HCT116 (cell line): ENCODE results near the gene MACROH2A1. TPM values are rescaled to one million over a fixed set of nuclear protein-coding genes. Genes with fewer than 3 reads are reported as not detected.

ENCODE experiments used
- ATAC-seq: fragments of 200-7000 bp; cut with Tn5 transposase; 2 replicates; pipeline ENCODE4 v1.9.1; 2020; ENCODE audit warnings: mild to moderate bottlenecking, moderate library complexity
- BruUV-seq: library from RNA; stranded (reverse); fragments of 400-500 nt; replicated peaks from 2 replicates; lab custom pipeline; 2021; lab: Mats Ljungman, UMichigan
- CTCF ChIA-PET: fragments of 300-600 bp; sonication (Branson Sonifier 250); formaldehyde crosslinking; loops from one replicate; lab custom pipeline; 2021; ENCODE audit warnings: antibody characterized with exemption; lab: Charles Lee
- POLR2A ChIA-PET: fragments of 300-600, 350-600 bp; sonication (Branson Sonifier 250); formaldehyde crosslinking; loops from one replicate; lab custom pipeline; 2021; ENCODE audit warnings: antibody characterized with exemption; lab: Charles Lee
- RAD21 ChIA-PET, 2 experiments: fragments of 300-600 bp; sonication (Branson Sonifier 250); formaldehyde crosslinking; loops; one replicate each; lab custom pipeline; 2023; ENCODE audit warnings: low total read pairs in 2 of 2; ENCODE audit not compliant: uncharacterized antibody in 2 of 2, unreplicated experiment in 2 of 2, low non-redundant PET in 1 of 2; lab: Charles Lee
- DNase-seq: peaks from one replicate; pipeline ENCODE4 v3.0.0-alpha.2; 2010; ENCODE audit warnings: low read depth, low spot score
- H2AFZ ChIP-seq: fragments of 200-600 bp; shearing (Covaris generic), sonication (generic); 2 replicates; pipeline ENCODE4 v1.6.1; 2017; ENCODE audit warnings: low read depth, mixed run types, mixed read lengths, antibody characterized with exemption, low read length; ENCODE audit not compliant: poor library complexity, severe bottlenecking
- H3K27ac ChIP-seq: 2 replicates; pipeline ENCODE4 v1.5.1; 2012; ENCODE audit warnings: low read depth, low read length
- H3K27me3 ChIP-seq: fragments of 200-600 bp; sonication (generic); 2 replicates; pipeline ENCODE4 v1.6.1; 2016; ENCODE audit warnings: mixed run types, low read length, mixed read lengths; ENCODE audit not compliant: insufficient read depth
- H3K36me3 ChIP-seq, 2 experiments: fragments of 200-500 bp in 1 of 2; fragments of 200-600 bp in 1 of 2; sonication (Bioruptor generic) in 1 of 2; sonication (generic) in 1 of 2; 2 replicates each; pipeline versions ENCODE4 v1.5.1 to v1.6.1; 2014 to 2016; ENCODE audit warnings: low read length in 2 of 2, inconsistent platforms in 1 of 2, mixed read lengths in 1 of 2, mixed run types in 1 of 2; ENCODE audit not compliant: insufficient read depth in 2 of 2, control insufficient read depth in 1 of 2
- H3K4me1 ChIP-seq, 2 experiments: fragments of 200-600 bp in 1 of 2; sonication (generic) in 1 of 2; 2 replicates each; pipeline versions ENCODE4 v1.5.1 to v1.6.1; 2012 to 2017; ENCODE audit warnings: low read length in 2 of 2, inconsistent platforms in 1 of 2, mild to moderate bottlenecking in 1 of 2, mixed read lengths in 1 of 2, mixed run types in 1 of 2, moderate library complexity in 1 of 2; ENCODE audit not compliant: insufficient read depth in 2 of 2, control insufficient read depth in 1 of 2
- H3K4me2 ChIP-seq: fragments of 200-600 bp; sonication (generic); 2 replicates; pipeline ENCODE4 v1.6.1; 2017; ENCODE audit warnings: mixed run types, low read length, mixed read lengths
- H3K4me3 ChIP-seq, 2 experiments: fragments of 200-600 bp in 1 of 2; sonication (generic) in 1 of 2; replicated peaks in 1 of 2; 2 replicates each; pipeline ENCODE4 v1.5.1; 2011 to 2016; ENCODE audit warnings: low read length in 2 of 2, control low read depth in 1 of 2, low read depth in 1 of 2, mild to moderate bottlenecking in 1 of 2, mixed read lengths in 1 of 2, mixed run types in 1 of 2
- H3K79me2 ChIP-seq: fragments of 200-600 bp; sonication (generic); 2 replicates; pipeline ENCODE4 v1.6.1; 2017; ENCODE audit warnings: mild to moderate bottlenecking, mixed run types, low read length, moderate library complexity, mixed read lengths; ENCODE audit not compliant: insufficient read depth
- H3K9ac ChIP-seq: fragments of 200-600 bp; sonication (generic); 2 replicates; pipeline ENCODE4 v1.6.1; 2016; ENCODE audit warnings: low read length, mixed read lengths
- H3K9me2 ChIP-seq: fragments of 200-600 bp; sonication (generic), shearing (Covaris generic); 2 replicates; pipeline ENCODE4 v1.6.1; 2017; ENCODE audit warnings: mixed run types, mild to moderate bottlenecking, moderate library complexity; ENCODE audit not compliant: insufficient read depth
- H3K9me3 ChIP-seq, 2 experiments: fragments of 200-500 bp in 1 of 2; fragments of 200-600 bp in 1 of 2; sonication (Bioruptor generic) in 1 of 2; sonication (generic) in 1 of 2; 2 replicates each; pipeline ENCODE4 v1.6.1; 2014 to 2017; ENCODE audit warnings: low read length in 2 of 2, mixed read lengths in 2 of 2, inconsistent platforms in 1 of 2, low read depth in 1 of 2, mild to moderate bottlenecking in 1 of 2, mixed run types in 1 of 2, moderate library complexity in 1 of 2; ENCODE audit not compliant: control insufficient read depth in 1 of 2, insufficient read depth in 1 of 2
- H4K20me1 ChIP-seq: fragments of 200-600 bp; sonication (generic), shearing (Covaris generic); 2 replicates; pipeline ENCODE4 v1.6.1; 2017; ENCODE audit warnings: mixed run types, mild to moderate bottlenecking, moderate library complexity; ENCODE audit not compliant: insufficient read depth
- EGR1 ChIP-seq: IDR thresholded peaks from 2 replicates; pipeline ENCODE4 v1.6.1; 2012; ENCODE audit warnings: low read depth
- EZH2phosphoT487 ChIP-seq: fragments of 200-600 bp; IDR thresholded peaks from 2 replicates; pipeline ENCODE4 v1.6.1; 2018; ENCODE audit warnings: antibody characterized with exemption, borderline replicate concordance
- JUND ChIP-seq: IDR thresholded peaks from 2 replicates; pipeline ENCODE4 v1.6.1; 2012
- intact Hi-C: fragments of 100-400 bp; cut with micrococcal nuclease; formaldehyde crosslinking; loops from 2 replicates; pipeline ENCODE4 v1.10.0; 2022
- total RNA-seq: library from RNA; stranded (reverse); gene quantifications from one replicate; pipeline ENCODE4 v1.2.1, GENCODE V29; 2021; ENCODE audit not compliant: unreplicated experiment

Gene MACROH2A1
- total RNA-seq, 1 experiment from 2014 or later = 218 TPM

DNA sequence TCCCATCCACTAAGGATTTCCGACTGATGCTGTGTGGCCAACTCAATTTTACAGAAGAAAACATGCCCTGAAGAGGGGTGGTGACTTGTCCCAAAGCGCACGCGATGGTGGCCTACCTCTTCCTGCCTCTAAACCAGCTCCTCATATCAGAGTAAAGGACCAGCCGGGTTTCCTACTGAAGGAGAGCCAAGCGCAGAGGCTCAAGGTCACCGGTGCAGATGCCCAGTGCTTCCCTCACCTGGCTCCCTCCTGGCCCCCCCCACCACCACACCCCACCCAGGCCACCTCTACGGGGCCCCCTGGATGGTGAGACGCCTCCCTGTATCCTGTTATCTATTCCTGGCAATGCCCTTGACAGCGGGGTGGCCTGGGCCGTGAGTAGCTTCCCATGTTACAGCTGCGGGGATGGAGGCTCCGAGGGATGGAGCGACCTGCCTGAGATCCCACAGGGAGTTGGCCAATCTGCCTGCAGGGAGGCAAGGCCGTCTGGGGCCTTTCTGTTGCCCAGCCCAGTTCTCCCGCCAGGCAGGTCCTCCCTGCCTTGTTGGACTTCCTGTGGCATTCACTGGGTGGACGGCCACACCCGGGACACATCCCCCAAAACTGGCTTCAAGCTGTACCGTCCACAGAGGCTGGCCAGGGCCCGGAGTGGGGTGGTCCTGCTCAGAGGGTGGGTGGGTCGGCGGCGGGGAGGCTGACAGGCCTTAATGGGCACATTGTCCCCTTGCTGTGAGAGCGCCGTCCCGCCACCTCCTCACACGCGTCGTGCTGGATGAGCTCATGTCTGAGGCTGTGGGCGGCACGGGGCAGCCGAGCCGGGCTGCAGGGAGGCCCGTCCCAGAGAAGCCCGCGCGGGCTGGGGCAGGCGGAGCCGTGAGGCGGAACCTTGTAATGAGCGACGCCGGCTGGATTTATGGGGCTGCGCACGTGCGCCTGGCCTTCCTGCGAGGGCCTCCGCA is 72.5 kb downstream of the MACROH2A1 start:
- Histone ChIP-seq H3K79me2 (no peaks in the 10 kb centered on the region), H3K27ac (no peak overlapping the region), H3K36me3 (0 out of 4 replicates have a peak, but pooled peaks cover 2 to 3% of the 10 kb centered on the region in 2 experiments), H2AFZ (no peak overlapping the region), H3K27me3 (no peaks in the 10 kb centered on the region), H3K9ac (no peak overlapping the region)
- ChIA-PET RAD21 (interaction anchor here in 1 of 2 experiments (0.7 kb wide), 1 partner anchor 267 kb away, joined by 6 read pairs; no protein-coding TSS in a partner anchor), CTCF (no interaction called here)
- no peak for ATAC-seq
- TF ChIP-seq JUND = no peak
- TF ChIP-seq, all 23 proteins: peak for 0
- Histone ChIP-seq H4K20me1 (no peaks in the 10 kb centered on the region), H3K4me1 (peaks cover 6 to 12% of the 10 kb centered on the region in 2 experiments; a peak in 2 of 4 replicates), H3K4me3 (no peak overlapping the region), H3K9me2 (no peaks in the 10 kb centered on the region), H3K4me2 (no peak overlapping the region), H3K9me3 (no peaks in the 10 kb centered on the region)
- BruUV-seq = no TSS peak
- DNase-seq = no peak
- intact Hi-C loops = no loop called here
- POLR2A ChIA-PET = no interaction called here

GRCh38 chr5:135324897-135325650 is 74.0 kb downstream of the MACROH2A1 start:
- Histone ChIP-seq H3K9me2 (no peaks in the 10 kb centered on the region), H3K9ac (no peak overlapping the region), H3K4me1 (peaks cover 6 to 12% of the 10 kb centered on the region in 2 experiments; a peak in 2 of 4 replicates), H3K4me2 (peak overlapping the region; percentile 9; the same call in 1 of the 2 replicates), H3K27ac (no peak overlapping the region), H3K79me2 (no peaks in the 10 kb centered on the region), H3K9me3 (no peaks in the 10 kb centered on the region), H2AFZ (no peak overlapping the region), H3K27me3 (no peaks in the 10 kb centered on the region), H3K36me3 (no peaks in the 10 kb centered on the region), H3K4me3 (no peak overlapping the region), H4K20me1 (no peaks in the 10 kb centered on the region)
- no TSS peak for BruUV-seq
- RAD21 ChIA-PET = no interaction called here
- peak; percentile 43; the same call in 1 of the 2 replicates for ATAC-seq
- no peak for DNase-seq
- intact Hi-C loops = no loop called here
- POLR2A ChIA-PET = no interaction called here
- CTCF ChIA-PET = no interaction called here
- TF ChIP-seq EZH2phosphoT487 (no peak), EGR1 (no peak)
- TF ChIP-seq, all 23 proteins: peak for 0
